ENCODE measurements around the gene PSEN1.

The PSEN1 gene

GRCh38 chr14:73136387-73137225 is at the start of gene PSEN1:
Gene PSEN1 (plus strand): TSS chr14:73136507. CDS start chr14:73148020, 11,513 bp downstream.
- peak; percentile 68 for DNase-seq

- DNase-seq, result no peak
These were observed 45.3 kb upstream of the PSEN1 start for GRCh38 chr14:73091044-73091443.

- no peak for DNase-seq
These were observed 38.9 kb upstream of the PSEN1 start for GRCh38 chr14:73097421-73097820.

GRCh38 chr14:73100334-73100733 is 36.0 kb upstream of the PSEN1 start:
- DNase-seq, result no peak

- DNase-seq, result no peak
These were observed 33.4 kb upstream of the PSEN1 start for GRCh38 chr14:73102806-73103497.

- no peak for DNase-seq
These were observed 31.3 kb upstream of the PSEN1 start for GRCh38 chr14:73105050-73105449.

GRCh38 chr14:73105727-73106126 is 30.6 kb upstream of the PSEN1 start:
- DNase-seq, result no peak

- DNase-seq, result no peak
These were observed 20.1 kb upstream of the PSEN1 start for GRCh38 chr14:73116079-73116665.

GRCh38 chr14:73124180-73124894 is 12.0 kb upstream of the PSEN1 start:
- DNase-seq, result no peak

GRCh38 chr14:73125169-73125588 is 11.1 kb upstream of the PSEN1 start:
- DNase-seq, result no peak

- no peak for DNase-seq
These were observed 10.6 kb upstream of the PSEN1 start for GRCh38 chr14:73125746-73126145.

GRCh38 chr14:73133795-73134194 is 2.5 kb upstream of the PSEN1 start:
- DNase-seq, result no peak

- DNase-seq, result no peak
These were observed 271 bp upstream of the PSEN1 start for GRCh38 chr14:73136085-73136386.

GRCh38 chr14:73140811-73141323 is 4.6 kb downstream of the PSEN1 start:
- DNase-seq, result no peak

GRCh38 chr14:73142216-73142615 is 5.9 kb downstream of the PSEN1 start:
- DNase-seq, result no peak

- no peak for DNase-seq
These were observed 6.7 kb downstream of the PSEN1 start for GRCh38 chr14:73143003-73143402.

- DNase-seq, result no peak
These were observed 7.3 kb downstream of the PSEN1 start for GRCh38 chr14:73143617-73144016.

- no peak for DNase-seq
These were observed 9.1 kb downstream of the PSEN1 start for GRCh38 chr14:73145371-73145770.

GRCh38 chr14:73146111-73146510 is 9.8 kb downstream of the PSEN1 start:
- no peak for DNase-seq

- DNase-seq, result no peak
These were observed 13.4 kb downstream of the PSEN1 start for GRCh38 chr14:73149753-73150152.

- DNase-seq, result no peak
These were observed 17.0 kb downstream of the PSEN1 start for GRCh38 chr14:73153272-73153671.

GRCh38 chr14:73162251-73162650 is 25.9 kb downstream of the PSEN1 start:
- no peak for DNase-seq

GRCh38 chr14:73166399-73166798 is 30.1 kb downstream of the PSEN1 start:
- no peak for DNase-seq
